22Rv1 (cell line): ENCODE results near the gene MUSK.

ENCODE experiments used
- ZFX ChIP-seq: fragments of 450-650 bp; IDR thresholded peaks from 2 replicates; pipeline ENCODE4 v1.6.1; 2017; ENCODE audit warnings: antibody characterized with exemption, borderline replicate concordance
- TF ChIP-seq, protein P1 (sequence below): fragments of 450-650 bp; IDR thresholded peaks from 2 replicates; pipeline ENCODE4 v1.5.1; 2017; ENCODE audit warnings: mild to moderate bottlenecking

DNA sequence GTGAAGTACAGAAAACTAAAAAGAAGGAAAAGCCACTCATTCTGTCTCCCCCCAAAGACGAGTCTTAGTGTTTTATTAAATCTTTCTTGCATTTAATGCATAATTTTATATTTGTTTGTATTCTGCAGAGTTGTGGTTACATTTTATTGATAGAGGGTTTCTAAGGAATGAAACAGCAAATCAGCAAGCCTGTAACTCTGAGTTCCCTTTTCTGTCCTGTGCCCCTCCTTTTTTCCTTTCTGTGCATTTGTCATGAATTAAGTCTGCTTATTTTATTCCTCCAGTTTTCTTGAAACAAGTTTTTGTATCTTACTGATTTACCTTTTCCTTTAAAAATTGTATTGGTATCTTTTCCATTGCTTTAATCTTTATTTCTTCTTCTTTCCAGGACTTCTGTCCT is 132.8 kb downstream of the MUSK start:
- TF ChIP-seq, protein P1, sequence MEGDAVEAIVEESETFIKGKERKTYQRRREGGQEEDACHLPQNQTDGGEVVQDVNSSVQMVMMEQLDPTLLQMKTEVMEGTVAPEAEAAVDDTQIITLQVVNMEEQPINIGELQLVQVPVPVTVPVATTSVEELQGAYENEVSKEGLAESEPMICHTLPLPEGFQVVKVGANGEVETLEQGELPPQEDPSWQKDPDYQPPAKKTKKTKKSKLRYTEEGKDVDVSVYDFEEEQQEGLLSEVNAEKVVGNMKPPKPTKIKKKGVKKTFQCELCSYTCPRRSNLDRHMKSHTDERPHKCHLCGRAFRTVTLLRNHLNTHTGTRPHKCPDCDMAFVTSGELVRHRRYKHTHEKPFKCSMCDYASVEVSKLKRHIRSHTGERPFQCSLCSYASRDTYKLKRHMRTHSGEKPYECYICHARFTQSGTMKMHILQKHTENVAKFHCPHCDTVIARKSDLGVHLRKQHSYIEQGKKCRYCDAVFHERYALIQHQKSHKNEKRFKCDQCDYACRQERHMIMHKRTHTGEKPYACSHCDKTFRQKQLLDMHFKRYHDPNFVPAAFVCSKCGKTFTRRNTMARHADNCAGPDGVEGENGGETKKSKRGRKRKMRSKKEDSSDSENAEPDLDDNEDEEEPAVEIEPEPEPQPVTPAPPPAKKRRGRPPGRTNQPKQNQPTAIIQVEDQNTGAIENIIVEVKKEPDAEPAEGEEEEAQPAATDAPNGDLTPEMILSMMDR = no peak
- no peak for TF ChIP-seq ZFX
